MCF 10A (cell line): Measurements from ENCODE around the gene CCDC73. TPM values are rescaled to one million over a fixed set of nuclear protein-coding genes. Genes with fewer than 3 reads are reported as not detected.
"Not testable (repeated sequence)": the region's sequence is repeated elsewhere in the genome, so short reads cannot be mapped to it uniquely, and the experiment has no call there.

Source experiments
- BruUV-seq: library from RNA; stranded (reverse); fragments of 400-500 nt; replicated peaks from 2 replicates; lab custom pipeline; 2021; lab: Mats Ljungman, UMichigan
- CTCF ChIA-PET: fragments of 300-600 bp; sonication (Branson Sonifier 250); formaldehyde crosslinking; extraction: SDS; loops from one replicate; lab custom pipeline; 2021; ENCODE audit warnings: antibody characterized with exemption, inconsistent platforms; lab: Yijun Ruan, JAX
- POLR2A ChIA-PET: fragments of 300-600, 350-650 bp; sonication (Branson Sonifier 250); formaldehyde crosslinking; extraction: SDS; loops from one replicate; lab custom pipeline; 2020; ENCODE audit warnings: antibody characterized with exemption, inconsistent platforms; lab: Yijun Ruan, JAX
- DNase-seq: peaks from one replicate; pipeline ENCODE4 v3.0.0-alpha.2; 2018; ENCODE audit not compliant: unreplicated experiment
- H3K27ac Mint-ChIP-seq: one replicate; pipeline ENCODE4 v1.8.0; 2022; ENCODE audit warnings: mild to moderate bottlenecking, low read depth, mixed read lengths; ENCODE audit not compliant: unreplicated experiment
- H3K27me3 Mint-ChIP-seq: one replicate; pipeline ENCODE4 v1.8.0; 2022; ENCODE audit warnings: mixed read lengths; ENCODE audit not compliant: insufficient read depth, unreplicated experiment
- H3K36me3 Mint-ChIP-seq: one replicate; pipeline ENCODE4 v1.8.0; 2022; ENCODE audit warnings: mild to moderate bottlenecking, moderate library complexity, mixed read lengths; ENCODE audit not compliant: insufficient read depth, unreplicated experiment
- H3K4me1 Mint-ChIP-seq: one replicate; pipeline ENCODE4 v1.8.0; 2022; ENCODE audit warnings: mixed read lengths; ENCODE audit not compliant: insufficient read depth, unreplicated experiment
- H3K4me3 Mint-ChIP-seq: one replicate; pipeline ENCODE4 v1.8.0; 2022; ENCODE audit warnings: mild to moderate bottlenecking, moderate library complexity, mixed read lengths; ENCODE audit not compliant: unreplicated experiment
- H3K9me3 Mint-ChIP-seq: one replicate; pipeline ENCODE4 v1.8.0; 2022; ENCODE audit warnings: mixed read lengths; ENCODE audit not compliant: unreplicated experiment
- CTCF ChIP-seq: fragments of 200-600 bp; IDR thresholded peaks from one replicate; pipeline ENCODE4 v1.8.0; 2022; ENCODE audit warnings: antibody characterized with exemption, mild to moderate bottlenecking; ENCODE audit not compliant: unreplicated experiment
- intact Hi-C: fragments of 100-400 bp; cut with micrococcal nuclease; formaldehyde crosslinking; loops from 2 replicates; pipeline ENCODE4 v1.14.1; 2022
- total RNA-seq: library from RNA; stranded (reverse); gene quantifications from 2 replicates; pipeline ENCODE4 v1.2.3, GENCODE V29; 2022

Gene CCDC73
- total RNA-seq, 1 experiment from 2014 or later: 0.09 TPM

DNA sequence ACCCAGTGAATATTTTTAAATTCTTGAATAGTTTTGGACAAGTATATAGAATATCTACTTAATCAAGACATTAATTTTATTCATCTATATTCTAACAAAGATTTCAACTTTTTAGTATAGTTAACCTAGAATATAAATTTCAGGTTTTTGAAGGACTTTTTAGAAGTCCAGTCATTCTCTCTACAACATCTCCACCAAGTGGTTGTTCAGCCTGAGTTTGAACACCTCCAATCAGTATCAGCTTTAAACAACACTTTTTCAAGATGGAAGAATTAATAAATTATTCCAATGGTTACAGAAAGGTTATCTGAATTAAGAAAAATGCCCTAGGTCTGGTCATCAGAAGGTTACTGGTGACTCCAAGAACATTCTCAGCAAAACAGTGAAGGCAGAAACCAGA is 179.0 kb downstream of the CCDC73 start:
- Mint-ChIP-seq H3K4me3 (no peak overlapping the region), H3K27ac (no peak overlapping the region), H3K36me3 (peaks cover 7% of the 10 kb centered on the region), H3K9me3 (peaks cover 9% of the 10 kb centered on the region), H3K27me3 (no peaks in the 10 kb centered on the region), H3K4me1 (no peaks in the 10 kb centered on the region)
- ChIA-PET CTCF (interaction anchor here (0.6 to 1.1 kb wide), 3 partner anchors 11 to 295 kb away, joined by 3 to 4 read pairs (median 3); no protein-coding TSS in a partner anchor), POLR2A (interaction anchor here (0.7 kb wide), 1 partner anchor 32 kb away, joined by 4 read pairs; the partner anchor contains the start of gene EIF3M)
- DNase-seq: peak; percentile 6
- intact Hi-C loops: loop anchor here (1.0 kb wide), 1 partner anchor 292 kb away; no protein-coding TSS in a partner anchor
- peak; percentile 15 for TF ChIP-seq CTCF
- no TSS peak for BruUV-seq

DNA sequence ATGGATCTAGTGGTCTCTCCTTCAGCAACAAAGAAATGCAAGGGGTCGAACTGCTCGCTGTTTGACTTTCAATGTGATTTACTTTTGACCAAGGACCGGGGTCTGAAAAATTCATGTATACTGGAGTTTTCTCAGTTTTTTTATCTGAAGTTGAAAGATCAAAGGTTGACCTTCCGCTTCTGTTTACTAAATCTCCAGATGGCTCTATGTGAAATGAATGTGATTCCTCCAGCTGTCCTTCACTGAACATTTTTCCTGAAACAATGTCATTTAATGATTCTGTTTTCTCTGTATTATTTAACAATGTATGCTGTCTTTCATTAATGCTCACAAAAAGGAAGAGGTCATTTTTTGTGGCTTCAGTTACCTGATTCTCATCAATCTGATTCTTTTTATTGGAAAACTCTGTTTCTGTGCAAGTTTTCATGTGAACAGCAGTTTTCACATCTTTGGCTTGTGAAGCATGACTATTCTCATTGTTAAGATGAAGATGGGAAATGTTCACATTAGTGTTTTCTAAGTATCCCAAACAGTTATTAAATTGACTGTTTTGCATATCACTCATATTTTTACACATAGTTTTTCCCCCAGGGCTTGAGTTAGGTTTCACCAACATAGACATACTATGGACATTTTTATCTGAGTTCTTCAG is 180.8 kb downstream of the CCDC73 start:
- no peak for DNase-seq
- Mint-ChIP-seq H3K9me3 (peaks cover 17% of the 10 kb centered on the region), H3K4me1 (no peaks in the 10 kb centered on the region), H3K27ac (no peak overlapping the region), H3K27me3 (no peaks in the 10 kb centered on the region), H3K4me3 (no peak overlapping the region), H3K36me3 (peaks cover 6% of the 10 kb centered on the region)
- TF ChIP-seq CTCF: no peak
- no TSS peak for BruUV-seq
- ChIA-PET CTCF (no interaction called here), POLR2A (no interaction called here)
- intact Hi-C loops: loop anchor here (2.0 kb wide), 1 partner anchor 297 kb away; no protein-coding TSS in a partner anchor

DNA sequence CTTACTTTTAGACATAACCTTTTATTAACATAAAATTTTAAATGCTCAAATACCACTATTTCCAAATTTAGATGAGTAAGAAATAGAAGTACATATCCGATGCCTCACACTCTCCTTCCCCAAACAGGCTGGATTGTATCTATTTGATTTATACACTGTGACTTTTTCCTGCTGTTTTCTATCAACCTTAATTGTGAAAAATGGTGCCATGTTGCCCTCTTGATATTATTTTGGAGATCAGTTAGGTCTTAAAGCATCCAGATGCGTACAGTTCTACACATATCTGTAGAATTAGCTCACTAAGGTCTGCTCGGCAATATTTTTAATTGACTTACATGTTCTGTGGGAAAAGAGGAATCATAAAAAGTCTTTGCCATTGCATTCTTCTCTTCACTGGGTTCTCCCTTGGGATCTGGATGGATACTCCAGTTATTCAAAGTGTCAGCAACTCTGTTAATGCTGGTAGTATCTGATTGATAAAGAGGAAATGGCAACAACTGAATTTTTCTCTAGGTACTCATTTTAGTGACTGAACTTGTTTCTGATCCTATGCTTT is 183.6 kb downstream of the CCDC73 start:
- TF ChIP-seq CTCF: no peak
- ChIA-PET POLR2A (no interaction called here), CTCF (interaction anchor here (1.0 kb wide), 1 partner anchor 16 kb away, joined by 3 read pairs; no protein-coding TSS in a partner anchor)
- H3K36me3 Mint-ChIP-seq: peaks cover 25% of the 10 kb centered on the region
- H3K4me3 Mint-ChIP-seq: no peak overlapping the region
- H3K27ac Mint-ChIP-seq: no peak overlapping the region
- no peaks in the 10 kb centered on the region for H3K27me3 Mint-ChIP-seq
- H3K9me3 Mint-ChIP-seq: peaks cover 7% of the 10 kb centered on the region
- BruUV-seq: no TSS peak
- intact Hi-C loops: no loop called here
- DNase-seq: no peak
- no peaks in the 10 kb centered on the region for H3K4me1 Mint-ChIP-seq

DNA sequence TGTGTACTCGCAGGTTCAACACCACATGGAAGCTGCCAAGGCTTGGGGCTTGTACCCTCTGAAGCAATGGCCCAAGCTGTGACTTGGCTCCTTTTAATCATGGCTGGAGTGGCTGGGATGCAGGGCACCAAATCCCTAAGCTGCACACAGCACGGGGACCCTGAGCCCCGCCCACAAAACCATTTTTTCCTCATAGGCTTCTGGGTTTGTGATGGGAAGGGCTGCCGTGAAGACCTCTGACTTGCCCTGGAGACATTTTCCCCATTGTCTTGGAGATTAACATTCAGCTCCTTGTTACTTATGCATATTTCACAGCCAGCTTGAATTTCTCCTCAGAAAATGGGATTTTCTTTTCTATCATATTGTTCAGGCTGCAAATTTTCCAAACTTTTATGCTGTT is 185.6 kb downstream of the CCDC73 start:
- BruUV-seq, DNase-seq, H3K27me3 Mint-ChIP-seq, H3K4me1 Mint-ChIP-seq, intact Hi-C loops, POLR2A ChIA-PET, H3K27ac Mint-ChIP-seq, H3K4me3 Mint-ChIP-seq, H3K9me3 Mint-ChIP-seq: not testable (repeated sequence)
- CTCF ChIA-PET: interaction anchor here (0.6 kb wide), 1 partner anchor 22 kb away, joined by 3 read pairs; no protein-coding TSS in a partner anchor
- peaks cover 35% of the 10 kb centered on the region for H3K36me3 Mint-ChIP-seq
